Ishikawa (cell line): Measurements from ENCODE around the gene HTR4.

Experiments
- CEBPB ChIP-seq: IDR thresholded peaks from 2 replicates; pipeline ENCODE4 v1.6.1; 2012
- CREB1 ChIP-seq: IDR thresholded peaks from 2 replicates; pipeline ENCODE4 v1.6.1; 2012; ENCODE audit warnings: low read depth
- EP300 ChIP-seq: IDR thresholded peaks from 2 replicates; pipeline ENCODE4 v1.6.1; 2012; ENCODE audit warnings: borderline replicate concordance
- FOXM1 ChIP-seq: IDR thresholded peaks from 2 replicates; pipeline ENCODE4 v1.6.1; 2012; ENCODE audit warnings: low read depth, borderline replicate concordance
- MAX ChIP-seq: IDR thresholded peaks from 2 replicates; pipeline ENCODE4 v1.6.1; 2012
- NFIC ChIP-seq: IDR thresholded peaks from 2 replicates; pipeline ENCODE4 v1.6.1; 2012
- RAD21 ChIP-seq: IDR thresholded peaks from 2 replicates; pipeline ENCODE4 v1.6.1; 2012; ENCODE audit warnings: low read depth
- REST ChIP-seq: IDR thresholded peaks from 2 replicates; pipeline ENCODE4 v1.6.1; 2012; ENCODE audit warnings: low read depth, mild to moderate bottlenecking
- TAF1 ChIP-seq: IDR thresholded peaks from 2 replicates; pipeline ENCODE4 v1.6.1; 2012; ENCODE audit warnings: low read depth, mild to moderate bottlenecking
- TEAD4 ChIP-seq: IDR thresholded peaks from 2 replicates; pipeline ENCODE4 v1.6.1; 2012
- USF1 ChIP-seq: IDR thresholded peaks from 2 replicates; pipeline ENCODE4 v1.6.1; 2012
- YY1 ChIP-seq: IDR thresholded peaks from 2 replicates; pipeline ENCODE4 v1.6.1; 2012; ENCODE audit warnings: low read depth
- ZBTB7A ChIP-seq: IDR thresholded peaks from 2 replicates; pipeline ENCODE4 v1.6.1; 2012; ENCODE audit warnings: low read depth

GRCh38 chr5:148636353-148636752 lies 18.0 kb downstream of the HTR4 start:
- TF ChIP-seq ZBTB7A (no peak), RAD21 (no peak), TAF1 (no peak), YY1 (no peak), EP300 (no peak), REST (no peak), MAX (no peak), CEBPB (no peak), CREB1 (no peak), FOXM1 (no peak), NFIC (no peak), USF1 (no peak), TEAD4 (no peak)
